GM06990 (cell line): ENCODE results near the gene DLG2.

Experiments used
- DNase-seq: peaks from one replicate; pipeline ENCODE4 v3.0.0-alpha.2; 2011; ENCODE audit not compliant: insufficient read length; ENCODE audit errors: extremely low read depth
- H3K27me3 ChIP-seq: replicated peaks from 2 replicates; pipeline ENCODE4 v1.6.0; 2011; ENCODE audit warnings: low read length; ENCODE audit not compliant: control insufficient read depth, insufficient read depth
- H3K36me3 ChIP-seq: 2 replicates; pipeline ENCODE4 v1.5.1; 2011; ENCODE audit warnings: low read length; ENCODE audit not compliant: control insufficient read depth, insufficient read depth
- H3K4me3 ChIP-seq: replicated peaks from 2 replicates; pipeline ENCODE4 v1.5.1; 2011; ENCODE audit warnings: low read depth, mild to moderate bottlenecking, control low read depth, low read length
- CTCF ChIP-seq: IDR thresholded peaks from 2 replicates; pipeline ENCODE4 v1.5.1; 2011; ENCODE audit warnings: low read length, control low read depth, mild to moderate bottlenecking, inconsistent platforms; ENCODE audit not compliant: insufficient read depth, poor library complexity, severe bottlenecking

The DLG2 gene

DNA sequence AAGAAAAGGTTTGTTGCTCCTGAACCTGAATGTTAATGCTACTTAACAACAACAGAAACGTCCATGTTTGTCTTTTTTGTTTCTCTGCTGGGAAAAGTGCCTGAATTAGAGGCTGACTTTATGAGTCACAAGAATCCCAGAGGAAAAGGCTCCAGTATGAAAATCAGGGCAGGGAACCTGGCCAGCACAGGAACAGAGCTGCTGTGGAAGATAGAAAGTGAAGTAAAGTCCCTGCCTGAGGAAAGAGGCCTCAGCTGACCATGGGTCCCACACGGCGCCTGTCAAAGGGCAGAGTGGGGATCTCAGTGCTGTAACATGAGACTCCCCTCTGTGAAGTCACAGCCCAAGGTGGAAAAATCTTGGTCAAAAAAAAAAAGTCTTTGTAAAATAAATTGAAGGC is 1708.7 kb downstream of the DLG2 start:
- no peak overlapping the region for H3K4me3 ChIP-seq
- no peak for TF ChIP-seq CTCF
- no peak for DNase-seq
- no peaks in the 10 kb centered on the region for H3K27me3 ChIP-seq
- H3K36me3 ChIP-seq: no peaks in the 10 kb centered on the region

- no peak for TF ChIP-seq CTCF
- Histone ChIP-seq H3K4me3 (no peak overlapping the region), H3K36me3 (no peaks in the 10 kb centered on the region), H3K27me3 (no peaks in the 10 kb centered on the region)
- DNase-seq: no peak
These were observed 1712.1 kb downstream of the DLG2 start for GRCh38 chr11:83914995-83915394.

GRCh38 chr11:83909579-83910534 is 1717.3 kb downstream of the DLG2 start:
- DNase-seq: no peak
- H3K36me3 ChIP-seq: no peaks in the 10 kb centered on the region
- no peak overlapping the region for H3K4me3 ChIP-seq
- H3K27me3 ChIP-seq: no peaks in the 10 kb centered on the region
- no peak for TF ChIP-seq CTCF

DNA sequence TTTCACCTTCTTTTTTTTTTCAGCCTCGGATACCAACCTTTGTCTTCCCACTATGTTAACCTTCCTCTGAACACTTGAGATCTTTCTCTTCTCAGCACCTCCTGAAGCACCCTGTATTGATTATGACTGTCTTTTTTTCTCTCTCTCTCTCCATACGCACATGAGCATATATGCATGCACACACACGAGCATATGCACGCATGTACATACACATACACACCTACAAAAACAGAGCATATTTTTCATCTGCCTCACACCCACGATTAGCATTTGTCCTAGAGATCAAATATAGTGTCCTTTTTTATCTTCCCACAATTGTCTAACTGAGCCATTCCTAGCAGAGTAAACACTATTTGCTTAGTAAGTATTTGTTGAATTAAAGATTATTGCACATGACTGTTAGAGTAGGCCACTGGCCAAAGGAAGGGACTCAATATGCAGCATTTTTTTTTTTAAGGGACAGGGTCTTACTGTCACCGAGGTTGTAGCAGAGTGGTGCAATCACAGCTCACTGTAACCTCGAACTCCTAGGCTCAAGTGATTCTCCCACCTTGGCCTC is 1718.8 kb downstream of the DLG2 start:
- no peaks in the 10 kb centered on the region for H3K36me3 ChIP-seq
- DNase-seq: no peak
- no peaks in the 10 kb centered on the region for H3K27me3 ChIP-seq
- TF ChIP-seq CTCF: no peak
- no peak overlapping the region for H3K4me3 ChIP-seq

DNA sequence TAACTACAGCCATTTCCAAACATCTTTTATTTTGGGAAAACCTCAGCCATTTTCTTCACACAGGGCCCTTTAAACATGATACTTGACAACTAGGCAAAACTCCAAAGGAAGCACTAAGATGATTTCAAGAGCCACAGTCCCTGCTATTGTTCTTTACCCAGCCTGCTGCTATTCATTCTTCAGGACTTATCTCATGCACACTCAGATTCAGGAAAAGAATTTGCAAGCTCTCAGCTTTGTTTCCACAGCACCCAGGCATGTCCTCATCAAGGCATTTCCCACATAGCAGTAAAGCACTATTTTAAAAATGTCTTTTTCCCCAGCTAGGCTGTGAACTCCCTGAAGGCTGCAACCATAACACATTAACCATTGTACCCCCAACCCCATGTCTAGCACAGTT is 1731.6 kb downstream of the DLG2 start:
- Histone ChIP-seq H3K4me3 (no peak overlapping the region), H3K36me3 (no peaks in the 10 kb centered on the region), H3K27me3 (no peaks in the 10 kb centered on the region)
- TF ChIP-seq CTCF: no peak
- no peak for DNase-seq
